Keratinocyte (primary cell): Measurements from ENCODE around the gene DCUN1D1.

Experiments used
- CTCF ChIP-seq, 3 experiments: IDR thresholded peaks in 1 of 3; conservative IDR thresholded peaks in 1 of 3; optimal IDR thresholded peaks in 1 of 3; 2 replicates in 2 of 3; 3 replicates in 1 of 3; pipeline versions ENCODE3 to v1.5.1; 2011; ENCODE audit warnings: low read length in 3 of 3, mild to moderate bottlenecking in 3 of 3, moderate library complexity in 2 of 3, control low read depth in 1 of 3, inconsistent platforms in 1 of 3; ENCODE audit not compliant: insufficient read depth in 2 of 3; ENCODE audit errors: extremely low read depth in 1 of 3
- EZH2 ChIP-seq: IDR thresholded peaks from one replicate; pipeline ENCODE4 v1.6.1; 2012; ENCODE audit warnings: inconsistent platforms, mild to moderate bottlenecking, low read length, moderate library complexity

GRCh38 chr3:182908471-182908870, 71.9 kb downstream of the DCUN1D1 start:
- TF ChIP-seq EZH2 (no peak), CTCF (optimal IDR thresholded peaks at IDR 0.05 in 1 of 3, IDR thresholded peaks at IDR 0.05 in 1 of 3, conservative IDR thresholded peaks at IDR 0.05 in 1 of 3; ENCODE audit: extremely low read depth in 1 of 3, insufficient read depth in 2 of 3, low read length in 3 of 3) (no peak)
